T-helper 2 cell treated with Interferon-gamma antibody and Interleukin-4, amounts not matched to agents 5 μg/mL and 100 μg/mL, for 36 hours (primary cell): Measurements from ENCODE around the gene TTLL10.

ENCODE experiments used
- DNase-seq: peaks from one replicate; pipeline ENCODE4 v3.0.0; 2021; ENCODE audit warnings: low spot score
- H3K27ac Mint-ChIP-seq: one replicate; pipeline ENCODE4 v1.8.0; 2021; ENCODE audit warnings: mild to moderate bottlenecking, mixed read lengths
- H3K27me3 Mint-ChIP-seq: one replicate; pipeline ENCODE4 v1.8.0; 2021; ENCODE audit warnings: low read depth, mixed read lengths
- H3K36me3 Mint-ChIP-seq: one replicate; pipeline ENCODE4 v1.8.0; 2021; ENCODE audit warnings: low read depth, mixed read lengths
- H3K4me1 Mint-ChIP-seq: one replicate; pipeline ENCODE4 v1.8.0; 2021; ENCODE audit warnings: low read depth, mixed read lengths
- H3K4me3 Mint-ChIP-seq: one replicate; pipeline ENCODE4 v1.8.0; 2022; ENCODE audit warnings: mild to moderate bottlenecking, moderate library complexity, mixed read lengths
- H3K9me3 Mint-ChIP-seq: one replicate; pipeline ENCODE4 v1.8.0; 2021; ENCODE audit warnings: mixed read lengths

TTLL10 gene

DNA sequence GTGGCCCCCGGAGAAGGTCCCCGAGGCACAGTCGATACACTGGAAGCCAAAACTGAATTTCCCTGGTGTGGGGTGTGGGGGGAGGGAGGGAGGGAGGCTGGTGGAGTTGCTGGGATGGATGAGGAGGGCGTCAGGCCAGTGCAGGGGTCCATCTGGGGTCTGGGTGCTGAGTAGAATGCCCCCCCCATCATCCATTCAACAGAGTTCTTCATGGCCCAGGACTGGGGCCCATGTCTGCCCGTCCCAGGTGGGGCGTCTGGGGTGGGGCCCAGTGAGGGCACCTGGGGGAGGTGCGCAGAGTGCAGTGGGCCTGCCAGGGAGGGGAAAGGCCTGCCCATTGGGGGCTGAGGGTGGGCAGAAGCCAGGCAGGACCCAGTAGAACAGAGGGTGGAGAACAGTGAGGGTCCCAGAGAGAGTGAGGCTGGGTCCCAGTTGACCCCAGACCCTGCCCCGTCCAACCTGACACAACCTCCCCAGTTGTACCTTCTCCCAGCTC is 30.8 kb downstream of the TTLL10 start:
- Mint-ChIP-seq H3K36me3 (no peaks in the 10 kb centered on the region), H3K27me3 (no peaks in the 10 kb centered on the region), H3K4me1 (peaks cover 13% of the 10 kb centered on the region), H3K9me3 (no peaks in the 10 kb centered on the region), H3K4me3 (no peak overlapping the region), H3K27ac (no peak overlapping the region)
- DNase-seq, result no peak

DNA sequence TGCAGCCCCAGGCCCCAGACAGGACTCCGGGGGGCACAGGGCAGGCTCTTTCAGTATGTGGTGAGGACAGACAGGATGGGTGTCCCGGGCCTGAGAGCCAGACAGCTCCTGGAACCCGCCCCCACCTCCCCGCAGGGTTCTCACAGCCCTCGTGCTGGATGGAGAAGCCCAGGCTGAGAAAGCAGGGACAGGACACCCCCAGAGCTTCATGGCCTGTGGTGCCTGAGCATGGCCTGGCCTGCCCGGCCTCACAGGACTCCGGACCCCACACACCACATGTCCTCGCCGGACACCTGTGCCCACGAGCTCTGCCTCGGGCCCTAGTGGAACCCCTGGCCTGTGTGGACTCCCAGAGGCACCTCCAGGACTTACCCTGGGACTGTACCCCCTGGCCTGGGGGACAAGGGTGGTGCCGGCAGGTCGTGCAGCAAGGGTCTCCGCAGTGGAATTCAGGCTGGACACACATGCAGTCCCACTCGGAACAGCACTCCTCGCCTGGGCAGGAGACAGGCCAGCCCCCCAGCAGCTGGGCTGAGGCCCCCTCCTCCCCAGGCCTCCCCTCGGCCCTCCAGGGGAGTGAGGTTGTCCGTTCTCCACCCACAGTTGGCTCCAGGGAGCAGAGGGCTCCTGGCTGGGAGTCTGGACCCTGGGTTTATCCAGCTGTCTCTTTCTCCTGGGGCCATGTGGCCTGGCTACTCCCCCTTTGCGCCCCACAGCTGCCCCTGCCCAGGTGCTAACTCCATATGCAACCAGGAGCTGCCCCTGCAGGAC is 31.5 kb downstream of the TTLL10 start:
- no peak overlapping the region for H3K27ac Mint-ChIP-seq

DNA sequence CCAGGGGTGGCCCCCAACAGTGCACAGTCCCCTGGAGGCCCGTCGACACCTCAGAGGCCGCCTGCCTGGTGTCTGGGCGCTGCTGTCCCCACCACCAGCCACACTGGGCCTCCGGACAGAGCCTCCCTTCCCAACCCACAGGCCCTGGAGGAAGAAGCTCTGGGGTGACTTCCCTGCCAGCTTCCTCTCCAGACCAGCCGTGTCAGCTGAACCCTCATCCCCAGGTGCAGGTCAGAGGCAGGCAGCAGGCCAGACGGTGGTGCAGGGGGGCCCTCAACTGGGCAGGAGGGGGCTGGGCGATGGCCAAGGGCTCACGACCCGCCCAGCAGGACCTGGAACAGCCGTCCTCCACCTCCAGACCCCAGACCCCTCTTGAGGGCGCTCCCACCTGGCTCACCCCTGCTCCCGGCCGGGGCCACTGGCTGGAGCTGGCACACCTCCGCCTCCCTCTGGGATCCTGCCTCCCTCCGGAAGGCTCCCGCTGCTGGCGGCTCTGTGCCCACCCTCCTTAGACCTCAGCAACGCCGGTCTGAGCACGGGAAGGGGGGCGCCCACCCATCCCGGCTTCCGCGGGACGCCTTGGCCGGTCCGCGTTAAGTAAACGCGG is 32.2 kb downstream of the TTLL10 start:
- Mint-ChIP-seq H3K36me3 (no peaks in the 10 kb centered on the region), H3K27ac (no peak overlapping the region), H3K4me1 (peaks cover 12% of the 10 kb centered on the region), H3K4me3 (peak overlapping the region; percentile 55), H3K9me3 (no peaks in the 10 kb centered on the region), H3K27me3 (no peaks in the 10 kb centered on the region)
- no peak for DNase-seq

More for the DNA sequence above, 31.5 kb downstream of the TTLL10 start:
- no peak for DNase-seq
- Mint-ChIP-seq H3K27me3 (no peaks in the 10 kb centered on the region), H3K9me3 (no peaks in the 10 kb centered on the region), H3K4me3 (peak overlapping the region; percentile 55), H3K36me3 (no peaks in the 10 kb centered on the region), H3K4me1 (peaks cover 16% of the 10 kb centered on the region)

DNA sequence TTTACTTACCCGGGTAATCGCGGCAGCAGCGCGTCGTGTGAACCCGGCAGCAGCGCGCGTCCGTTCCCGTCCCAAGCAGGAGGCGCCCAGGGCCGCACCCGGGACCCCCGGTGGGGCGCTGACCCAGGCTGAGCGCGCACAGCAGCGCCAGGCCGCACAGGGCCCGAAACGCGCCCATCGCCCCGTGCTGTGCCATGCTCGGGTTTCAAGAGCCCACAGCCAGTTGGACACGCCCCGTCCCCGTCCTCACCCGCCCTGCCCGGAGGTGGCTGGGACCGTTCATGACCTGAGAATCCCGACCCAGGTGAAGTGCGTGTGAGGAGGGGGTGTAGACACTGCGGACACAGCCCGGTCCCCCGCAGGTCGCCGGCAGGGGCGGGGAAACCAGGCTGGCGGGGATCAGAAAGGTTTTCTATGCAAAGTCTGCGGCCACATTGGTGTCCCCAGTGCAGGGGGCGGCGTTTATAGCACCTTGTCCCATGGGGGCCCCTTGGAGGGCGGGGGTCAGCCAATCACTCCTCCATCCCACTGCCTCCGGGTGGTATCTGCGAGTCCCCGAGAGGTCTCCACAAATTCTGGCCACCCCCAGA is 32.8 kb downstream of the TTLL10 start, which contains the start of gene TNFRSF18:
TNFRSF18 (minus strand) TSS at position 217 of the 590 bp plus-strand sequence; CDS start at position 196, 21 bp downstream.
- no peaks in the 10 kb centered on the region for H3K27me3 Mint-ChIP-seq
- peak within 1 kb of the TSS; percentile 45 for H3K27ac Mint-ChIP-seq
- H3K36me3 Mint-ChIP-seq, result no peaks in the 10 kb centered on the region
- H3K4me3 Mint-ChIP-seq, result peak within 1 kb of the TSS; percentile 59
- DNase-seq, result peak; percentile 50
- H3K4me1 Mint-ChIP-seq, result peaks cover 12% of the 10 kb centered on the region
- no peaks in the 10 kb centered on the region for H3K9me3 Mint-ChIP-seq

DNA sequence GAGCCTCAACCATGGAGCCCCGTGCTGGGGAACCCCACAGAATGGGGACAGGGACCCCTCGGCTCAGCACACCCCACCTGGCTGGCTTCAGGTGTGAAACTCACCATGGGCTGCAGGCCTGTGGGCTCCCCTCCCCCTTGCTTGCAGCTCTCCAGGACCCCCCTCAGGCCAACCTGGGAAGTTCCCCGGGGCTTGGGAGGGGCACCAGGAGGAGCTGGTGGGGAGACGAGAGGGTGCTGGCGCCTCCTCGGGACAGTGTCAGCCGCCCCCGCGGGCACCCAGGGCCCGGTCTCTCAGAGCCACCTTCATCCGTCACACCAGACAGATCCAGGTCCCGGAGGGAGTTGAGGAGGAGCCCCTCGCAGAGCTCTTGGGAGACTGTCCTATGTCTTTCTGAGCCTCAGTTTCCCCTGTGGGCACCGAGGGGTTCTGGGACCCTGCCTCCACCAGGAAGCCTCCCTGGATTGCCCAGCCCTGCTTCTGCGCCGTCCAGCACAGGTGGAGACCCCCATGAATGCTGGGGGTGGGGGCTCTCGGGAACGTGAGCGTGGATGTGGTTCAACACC is 33.4 kb downstream of the TTLL10 start:
- Mint-ChIP-seq H3K4me3 (peak overlapping the region; percentile 59), H3K9me3 (no peaks in the 10 kb centered on the region), H3K27ac (no peak overlapping the region), H3K27me3 (no peaks in the 10 kb centered on the region), H3K36me3 (no peaks in the 10 kb centered on the region), H3K4me1 (peaks cover 12% of the 10 kb centered on the region)
- DNase-seq, result no peak

DNA sequence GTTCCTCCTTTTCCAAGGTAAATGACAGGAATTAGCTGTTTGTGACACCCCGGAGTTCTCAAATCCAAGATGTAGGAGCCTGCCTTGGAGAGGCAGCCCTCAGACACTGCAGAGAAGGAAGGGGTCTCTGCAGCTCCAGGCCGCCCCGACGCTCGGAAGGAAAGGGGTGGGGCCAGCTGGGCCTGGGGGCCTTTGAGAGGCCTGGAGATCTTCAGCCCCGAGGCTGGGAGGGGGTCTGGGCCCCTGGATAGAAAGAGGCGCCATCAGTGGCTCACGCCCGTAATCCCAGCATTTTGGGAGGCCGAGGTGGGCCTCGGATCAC is 33.9 kb downstream of the TTLL10 start:
- Mint-ChIP-seq H3K9me3 (no peaks in the 10 kb centered on the region), H3K27ac (no peak overlapping the region), H3K36me3 (no peaks in the 10 kb centered on the region), H3K27me3 (no peaks in the 10 kb centered on the region), H3K4me3 (peak overlapping the region; percentile 84), H3K4me1 (peaks cover 12% of the 10 kb centered on the region)
- DNase-seq, result no peak

DNA sequence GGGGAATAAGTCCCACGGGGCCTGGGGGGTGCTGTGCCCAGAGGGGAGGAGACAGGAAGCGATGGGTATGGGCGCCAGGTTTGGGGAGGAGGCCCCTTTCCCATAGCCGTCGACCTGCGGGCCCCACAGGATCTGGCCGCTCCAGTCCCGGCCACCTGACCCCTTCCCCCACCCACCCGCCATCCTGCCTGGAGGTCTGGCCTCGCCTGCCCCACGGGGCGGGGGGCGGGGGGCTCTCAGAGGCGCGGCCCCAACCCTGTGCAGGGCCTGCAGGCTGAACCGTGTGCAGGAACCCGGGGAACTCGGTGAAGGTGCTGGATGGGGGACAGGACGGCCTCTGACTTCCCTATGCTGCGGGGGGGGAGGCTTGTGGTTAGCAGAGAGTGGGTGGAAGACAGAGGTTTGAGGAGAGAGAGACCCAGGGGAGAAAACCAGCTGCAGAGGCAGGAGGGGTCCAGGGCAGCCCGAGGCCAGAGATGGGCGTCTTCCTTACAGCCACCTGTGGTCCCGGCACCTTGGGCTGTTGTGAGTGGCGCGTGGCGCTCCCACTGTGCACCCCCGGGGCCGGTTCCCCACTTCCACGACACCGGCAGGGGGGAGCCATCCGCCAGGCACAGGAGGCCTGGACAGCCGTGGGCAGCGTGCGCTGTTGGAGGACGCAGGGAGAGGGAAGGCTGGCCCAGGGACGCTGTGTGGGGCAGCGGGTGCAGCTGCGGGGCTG is 35.2 kb downstream of the TTLL10 start:
- Mint-ChIP-seq H3K27ac (peak overlapping the region; percentile 90), H3K4me3 (peak overlapping the region; percentile 84), H3K9me3 (no peaks in the 10 kb centered on the region), H3K36me3 (no peaks in the 10 kb centered on the region), H3K27me3 (no peaks in the 10 kb centered on the region), H3K4me1 (peaks cover 12% of the 10 kb centered on the region)
- DNase-seq, result peak; percentile 65

DNA sequence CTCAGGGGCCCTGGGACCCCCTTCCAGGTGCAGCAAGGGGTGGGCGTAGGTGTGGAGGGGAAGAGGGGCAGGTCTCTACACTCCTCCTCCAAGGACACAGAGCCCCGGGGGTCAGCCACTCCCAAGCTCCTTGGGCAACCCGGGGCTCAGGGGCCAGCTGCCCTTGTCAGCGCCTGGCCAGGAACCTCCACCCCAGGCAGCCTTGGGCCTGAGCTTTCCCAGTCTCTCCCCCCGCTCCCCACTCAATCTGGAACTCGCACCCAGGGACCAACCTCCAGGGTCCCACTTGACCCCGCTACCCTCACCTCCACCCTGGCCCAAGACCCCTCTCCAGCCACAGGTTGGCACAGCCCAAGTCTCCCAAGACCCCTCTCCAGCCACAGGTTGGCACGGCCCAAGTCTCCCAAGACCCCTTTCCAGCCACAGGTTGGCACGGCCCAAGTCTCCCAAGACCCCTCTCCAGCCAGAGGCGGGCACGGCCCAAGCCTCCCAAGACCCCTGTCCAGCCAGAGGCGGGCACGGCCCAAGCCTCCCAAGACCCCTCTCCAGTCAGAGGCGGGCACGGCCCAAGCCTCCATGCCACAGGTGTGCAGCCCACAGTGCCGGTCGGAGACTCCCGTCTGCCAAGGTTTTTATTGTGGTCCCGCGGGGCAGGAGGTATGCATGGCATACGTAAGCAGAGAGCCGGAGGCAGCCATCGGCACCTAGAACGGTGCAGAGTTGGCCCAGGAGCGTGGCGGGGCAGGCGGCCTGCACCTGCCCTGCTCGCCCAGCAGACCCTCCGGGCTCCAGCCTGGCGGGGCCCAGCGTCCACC is 37.3 kb downstream of the TTLL10 start:
- no peaks in the 10 kb centered on the region for H3K9me3 Mint-ChIP-seq
- H3K27me3 Mint-ChIP-seq, result no peaks in the 10 kb centered on the region
- peaks cover 22% of the 10 kb centered on the region for H3K4me1 Mint-ChIP-seq
- peak overlapping the region; percentile 32 for H3K4me3 Mint-ChIP-seq
- H3K36me3 Mint-ChIP-seq, result peaks cover 1% of the 10 kb centered on the region
- H3K27ac Mint-ChIP-seq, result peak overlapping the region; percentile 49
- no peak for DNase-seq

DNA sequence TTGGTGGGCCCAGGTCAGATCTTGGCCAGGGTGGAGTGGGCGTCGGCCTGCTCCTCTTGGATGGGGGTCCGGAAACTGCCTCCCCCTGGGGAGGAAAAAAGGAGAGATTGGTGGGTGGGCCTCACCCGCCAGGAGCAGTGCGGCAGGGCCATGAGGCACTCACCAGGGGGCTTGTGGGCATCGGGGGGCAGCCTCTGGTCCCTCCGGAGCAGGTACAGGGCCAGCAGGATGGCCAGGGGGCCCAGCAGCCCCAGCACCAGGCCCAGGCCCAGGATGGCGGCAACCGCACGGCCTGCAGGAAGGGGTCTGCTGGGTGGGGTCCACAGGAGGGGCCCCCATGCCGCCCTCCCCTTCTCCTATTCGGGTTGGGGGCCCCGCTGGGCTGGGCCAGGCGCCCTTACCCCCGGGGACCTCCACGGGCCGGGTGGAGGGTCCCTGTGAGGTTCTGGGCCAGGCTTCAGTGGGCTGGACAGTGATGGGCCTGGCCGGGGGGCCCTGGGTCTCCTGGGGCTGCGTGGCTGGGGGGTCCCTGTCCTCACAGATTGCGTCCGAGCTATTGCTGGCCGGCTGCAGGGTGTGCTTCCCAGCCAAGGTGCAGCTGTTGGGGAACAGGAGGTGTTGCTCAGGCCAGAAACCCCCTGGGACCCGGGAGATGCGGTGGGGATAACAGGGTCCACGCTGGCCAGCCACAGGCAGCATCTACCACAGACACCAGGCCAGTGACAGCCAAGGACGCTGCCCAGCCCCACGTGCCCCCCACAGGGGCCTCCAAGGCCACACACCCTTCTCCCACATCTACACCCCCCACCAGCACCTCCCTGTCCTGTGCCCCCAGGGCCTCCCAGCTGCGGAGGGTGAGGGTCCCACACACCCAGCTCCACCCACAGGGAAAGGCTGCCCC is 38.1 kb downstream of the TTLL10 start:
- Mint-ChIP-seq H3K27me3 (no peaks in the 10 kb centered on the region), H3K4me1 (peaks cover 26% of the 10 kb centered on the region), H3K27ac (peak overlapping the region; percentile 36), H3K4me3 (peak overlapping the region; percentile 36), H3K9me3 (no peaks in the 10 kb centered on the region), H3K36me3 (peaks cover 7% of the 10 kb centered on the region)
- DNase-seq, result no peak

DNA sequence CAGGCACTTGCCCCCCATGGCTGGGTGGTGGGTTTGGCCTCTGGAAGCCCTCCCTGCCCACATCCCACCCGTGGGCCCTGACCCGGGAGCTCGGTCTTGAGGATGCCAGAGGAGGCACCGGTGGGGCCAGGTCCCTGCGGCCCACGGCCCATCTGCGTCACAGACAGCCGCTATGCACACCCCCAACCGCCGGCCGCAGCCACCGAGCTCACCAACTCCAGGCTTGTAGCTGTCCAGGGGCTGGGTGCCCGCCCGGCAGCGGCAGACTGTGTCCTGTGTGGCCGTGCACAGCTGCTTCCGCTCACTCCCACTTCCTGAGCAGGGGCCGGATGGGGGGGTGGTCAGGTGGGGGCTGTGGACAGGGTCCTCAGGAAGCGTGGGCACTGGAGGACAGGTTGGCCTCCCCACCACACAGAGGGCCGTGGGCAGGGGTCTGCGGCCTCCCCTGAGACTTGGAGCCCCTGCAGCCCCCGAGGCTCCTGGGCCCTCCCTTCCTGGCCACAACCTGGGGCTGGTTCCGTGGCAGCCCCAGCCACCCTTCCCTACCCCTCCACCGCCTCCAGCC is 39.2 kb downstream of the TTLL10 start:
- Mint-ChIP-seq H3K9me3 (no peaks in the 10 kb centered on the region), H3K4me1 (peaks cover 28% of the 10 kb centered on the region), H3K27ac (no peak overlapping the region), H3K4me3 (peak overlapping the region; percentile 51), H3K27me3 (no peaks in the 10 kb centered on the region), H3K36me3 (peaks cover 9% of the 10 kb centered on the region)
- DNase-seq, result peak; percentile 55

DNA sequence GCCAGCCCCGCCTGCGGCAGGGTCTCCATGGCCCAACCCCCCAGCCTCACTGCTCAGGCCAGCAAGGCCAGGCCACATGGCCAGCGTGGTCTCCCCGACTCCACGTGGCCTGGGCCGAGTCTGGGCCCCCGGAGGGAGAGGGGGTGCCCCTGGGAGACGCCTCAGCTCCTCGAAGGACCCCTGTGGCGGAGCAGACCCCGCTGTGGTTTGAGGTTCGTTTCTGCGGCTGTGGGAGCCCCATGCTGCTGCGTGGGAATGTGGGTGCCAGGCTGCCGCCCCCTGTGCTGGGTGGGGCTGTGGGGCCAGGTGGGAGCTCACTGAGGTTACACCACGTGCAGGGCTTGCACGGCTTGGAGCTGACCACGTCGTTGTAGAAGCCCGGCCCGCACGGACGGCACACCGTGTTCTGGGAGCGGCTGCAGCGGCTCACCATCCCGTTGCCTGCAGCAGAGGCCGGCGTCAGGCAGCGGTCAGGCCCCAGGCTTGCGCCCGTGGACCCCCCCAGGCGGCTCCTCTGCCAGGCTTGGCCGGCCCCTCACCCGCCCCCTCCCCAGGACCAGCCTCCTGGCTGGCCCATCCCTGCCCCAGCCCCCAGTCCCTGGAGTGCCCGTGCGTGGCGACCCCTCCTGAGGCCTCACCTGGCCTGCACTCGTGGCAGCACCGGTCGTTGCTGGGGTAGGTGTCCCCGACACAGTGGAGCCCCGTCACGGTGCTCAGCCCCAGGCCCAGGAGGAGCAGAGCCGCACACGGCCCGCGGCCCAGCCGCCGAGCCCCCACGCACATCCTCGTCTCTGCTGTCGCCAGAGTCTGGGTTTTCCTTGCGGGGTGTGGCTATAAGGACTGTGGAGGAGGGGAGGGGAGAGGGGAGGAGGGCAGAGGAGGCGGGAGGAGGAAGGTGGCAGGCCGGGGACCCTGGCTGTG is 39.9 kb downstream of the TTLL10 start, which contains the start of gene TNFRSF4:
TNFRSF4 (minus strand) TSS at position 809 of the 921 bp plus-strand sequence; CDS start at position 783, 26 bp downstream.
- H3K27me3 Mint-ChIP-seq, result no peaks in the 10 kb centered on the region
- H3K4me3 Mint-ChIP-seq, result peak within 1 kb of the TSS; percentile 64
- DNase-seq, result peak; percentile 47
- H3K36me3 Mint-ChIP-seq, result peaks cover 9% of the 10 kb centered on the region
- peak within 1 kb of the TSS; percentile 52 for H3K27ac Mint-ChIP-seq
- peaks cover 21% of the 10 kb centered on the region for H3K4me1 Mint-ChIP-seq
- no peaks in the 10 kb centered on the region for H3K9me3 Mint-ChIP-seq
